Measurements from ENCODE around the gene MAN2A1.

The MAN2A1 gene

DNA sequence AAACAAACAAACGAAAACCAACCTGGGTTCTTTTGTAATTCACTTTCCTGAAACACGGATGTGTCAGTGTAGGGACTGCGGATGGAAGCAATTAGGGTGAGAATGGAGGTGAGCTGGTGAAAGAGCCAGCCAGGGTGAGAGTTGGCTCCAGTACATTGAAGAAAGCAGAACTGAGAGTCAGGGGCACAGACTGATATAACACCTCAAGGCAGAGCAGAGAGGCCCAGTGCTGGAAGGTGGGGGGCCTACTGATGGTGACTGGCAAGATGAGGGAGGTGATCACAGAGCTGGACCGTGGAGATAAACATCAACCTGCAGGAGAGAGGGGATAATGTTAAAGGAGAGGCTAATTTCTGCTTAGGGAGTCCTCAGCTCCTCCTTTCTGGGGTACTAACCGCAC is 221.1 kb downstream of the MAN2A1 start:
- DNase-seq (ENCODE audit: low spot score): no peak

DNA sequence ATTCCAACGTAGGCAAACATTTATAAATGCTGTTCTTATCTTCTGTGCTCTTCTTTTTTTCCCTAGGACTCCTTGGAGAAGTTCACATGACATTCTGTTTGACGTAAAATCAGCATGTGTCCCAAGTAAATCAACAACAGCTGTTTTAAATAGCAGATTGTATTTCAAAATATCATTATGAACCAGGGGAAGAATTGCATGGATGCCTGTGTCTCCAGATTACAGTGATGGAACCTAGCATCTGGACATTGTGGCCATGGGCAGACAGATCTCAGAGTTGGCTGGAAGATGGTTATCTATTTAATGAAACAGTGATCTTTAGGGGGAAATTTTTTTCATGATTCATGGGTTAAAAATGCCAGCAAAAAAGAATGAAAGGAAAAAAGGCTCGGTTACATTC is 222.0 kb downstream of the MAN2A1 start:
- no peak for DNase-seq (ENCODE audit: low spot score)

DNA sequence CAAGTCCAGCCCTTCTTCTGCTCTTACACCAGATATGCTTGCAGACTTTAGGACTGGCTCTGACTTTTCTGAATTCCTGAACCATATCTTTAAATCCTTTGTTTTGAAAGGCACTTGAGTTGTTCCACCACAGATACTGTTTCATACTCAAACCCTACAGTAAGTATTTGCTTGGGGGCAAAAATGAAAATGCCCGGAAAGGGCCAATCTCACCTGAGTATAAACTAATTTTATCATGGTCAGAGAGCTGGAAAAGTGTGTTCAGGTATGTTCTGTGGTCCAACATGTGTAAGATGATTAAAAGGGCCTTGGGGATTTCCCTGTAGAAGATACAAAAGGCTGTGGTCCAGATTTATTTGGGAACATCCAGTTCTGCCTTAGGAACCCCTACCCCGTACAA is 225.2 kb downstream of the MAN2A1 start:
- no peak for DNase-seq (ENCODE audit: low spot score)

DNA sequence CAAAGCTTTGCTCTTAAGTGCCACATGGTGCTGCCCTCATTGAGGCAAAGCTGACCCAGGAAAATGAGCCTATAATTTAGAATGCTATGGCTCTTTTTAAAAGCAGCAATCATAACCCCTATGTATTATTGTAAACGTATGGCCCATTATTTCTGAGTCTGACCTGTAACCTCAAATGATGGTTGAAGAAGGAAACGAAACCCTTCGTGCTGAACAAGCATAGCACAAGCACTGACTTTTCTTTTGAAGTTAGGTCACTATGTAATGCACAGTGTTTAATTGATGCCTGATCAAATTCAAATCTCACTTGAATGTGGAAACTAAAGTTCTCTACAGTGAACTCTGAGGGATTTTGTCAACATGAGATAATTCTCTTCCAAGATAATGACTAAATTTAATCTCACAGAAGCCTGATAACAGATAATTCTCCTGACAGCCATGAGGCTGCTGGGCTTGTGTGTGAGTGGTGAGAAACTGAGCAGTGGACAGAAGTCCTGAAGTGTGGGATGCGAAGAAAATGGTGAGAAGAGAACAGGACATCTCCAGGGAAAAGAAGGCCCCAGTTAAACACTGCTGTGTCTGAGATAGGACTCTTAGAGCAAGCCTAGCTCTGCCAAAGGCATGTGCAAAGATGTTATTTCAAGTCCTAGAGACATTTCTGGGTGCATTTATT is 226.9 kb downstream of the MAN2A1 start:
- DNase-seq (ENCODE audit: low spot score): no peak
